ENCODE measurements around the gene PLB1.

PLB1 gene

GRCh38 chr2:28631514-28632206 lies 135.8 kb downstream of the PLB1 start:
- DNase-seq, result no peak

DNA sequence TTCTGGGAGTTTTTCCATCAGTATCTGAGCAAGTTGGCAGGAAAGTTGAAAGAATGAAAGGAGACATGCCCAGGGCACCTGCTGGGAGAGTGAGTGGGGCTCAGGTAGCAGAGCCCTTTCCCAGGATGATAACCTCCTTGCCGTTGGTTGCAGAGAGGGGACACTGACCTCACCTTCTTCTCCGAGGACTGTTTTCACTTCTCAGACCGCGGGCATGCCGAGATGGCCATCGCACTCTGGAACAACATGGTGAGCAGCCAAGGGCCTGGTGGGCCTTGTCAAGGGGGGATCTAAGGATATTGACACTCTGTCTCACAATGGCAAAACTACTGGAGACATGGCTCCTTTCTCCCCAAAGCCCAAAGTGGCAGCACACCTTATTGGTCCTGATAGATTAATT lies 136.9 kb downstream of the PLB1 start:
- no peak for DNase-seq

GRCh38 chr2:28633204-28633603 lies 137.3 kb downstream of the PLB1 start:
- no peak for DNase-seq

GRCh38 chr2:28633746-28634145 lies 137.9 kb downstream of the PLB1 start:
- no peak for DNase-seq

DNA sequence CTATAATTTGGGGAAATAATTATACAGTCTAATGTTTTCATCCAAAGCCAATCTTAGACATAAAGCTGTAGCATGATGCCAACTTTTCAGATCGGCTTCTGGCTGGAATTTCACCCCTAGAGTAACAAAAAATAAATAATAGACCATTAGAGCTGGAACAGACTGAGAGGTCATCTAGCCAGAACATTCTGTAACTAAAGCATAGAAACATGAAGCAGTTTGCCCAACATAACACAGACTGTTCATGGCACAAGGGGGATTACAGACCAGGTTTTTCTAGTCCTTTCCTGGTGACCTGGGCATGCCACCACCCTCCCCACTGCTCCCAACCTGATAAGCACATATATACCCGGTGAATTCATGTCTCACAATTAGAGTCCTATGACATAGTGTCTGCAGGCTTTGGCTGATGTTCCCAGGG lies 139.3 kb downstream of the PLB1 start:
- no peak for DNase-seq

DNA sequence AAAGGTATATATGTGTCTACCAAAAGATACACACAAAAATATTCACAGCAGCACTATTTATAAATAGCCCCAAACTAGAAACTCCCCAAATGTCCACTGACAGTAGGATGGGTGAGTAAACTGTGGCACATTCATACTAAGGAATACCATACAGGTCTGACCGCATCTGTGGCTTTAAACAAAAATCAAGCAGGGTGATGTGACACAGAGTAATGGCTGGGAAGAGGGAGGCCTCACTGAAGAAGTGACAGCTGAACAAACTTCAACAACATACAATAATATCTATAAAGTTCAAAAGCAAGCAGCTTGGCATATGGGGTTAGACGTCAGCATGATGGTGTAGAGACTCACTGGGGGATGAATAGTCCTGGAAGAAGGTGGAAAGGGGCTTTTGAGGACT lies 140.6 kb downstream of the PLB1 start:
- no peak for DNase-seq

- no peak for DNase-seq
Observed at GRCh38 chr2:28637066-28638047, 141.5 kb downstream of the PLB1 start.

GRCh38 chr2:28638102-28638501 lies 142.2 kb downstream of the PLB1 start:
- no peak for DNase-seq

- DNase-seq, result no peak
Observed at GRCh38 chr2:28639092-28639691, 143.3 kb downstream of the PLB1 start.

- DNase-seq, result no peak
Observed at GRCh38 chr2:28639836-28640235, 144.0 kb downstream of the PLB1 start.

GRCh38 chr2:28640260-28640907 lies 144.5 kb downstream of the PLB1 start:
- DNase-seq, result no peak

GRCh38 chr2:28640908-28641300 lies 145.0 kb downstream of the PLB1 start:
- no peak for DNase-seq

DNA sequence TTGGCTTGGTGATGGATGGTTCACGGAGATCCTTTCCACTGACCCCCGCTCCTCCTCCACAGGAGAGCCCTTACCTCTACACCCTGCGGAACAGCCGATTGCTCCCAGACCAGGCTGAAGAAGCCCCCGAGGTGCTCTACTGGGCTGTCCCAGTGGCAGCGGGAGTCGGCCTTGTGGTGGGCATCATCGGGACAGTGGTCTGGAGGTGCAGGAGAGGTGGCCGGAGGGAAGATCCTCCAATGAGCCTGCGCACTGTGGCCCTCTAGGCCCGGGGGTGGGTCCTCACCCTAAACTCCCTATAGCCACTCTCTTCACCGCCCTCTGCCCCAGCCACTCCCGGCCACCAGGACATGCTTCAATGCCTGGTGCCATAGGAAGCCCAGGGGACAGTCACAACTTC lies 146.9 kb downstream of the PLB1 start:
- DNase-seq, result no peak

DNA sequence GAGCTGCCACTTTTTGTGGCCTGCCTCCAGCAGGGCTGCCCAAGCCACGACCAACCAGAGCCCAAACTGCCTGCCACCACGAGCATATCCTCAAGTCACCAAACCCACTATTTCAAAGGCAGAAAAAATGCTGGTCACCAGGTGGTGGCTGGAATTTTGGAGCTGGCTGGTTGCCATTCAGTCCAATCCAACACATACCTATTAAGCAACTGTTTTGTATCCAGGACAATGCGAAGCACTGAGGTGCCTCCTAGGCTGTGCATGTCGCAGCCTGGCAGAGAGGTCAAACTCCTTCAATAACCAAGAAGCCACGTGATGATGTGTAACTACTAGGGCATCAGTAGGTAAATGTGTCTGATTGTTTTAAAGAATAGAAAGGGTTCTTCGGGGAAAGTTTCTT lies 147.5 kb downstream of the PLB1 start:
- no peak for DNase-seq

DNA sequence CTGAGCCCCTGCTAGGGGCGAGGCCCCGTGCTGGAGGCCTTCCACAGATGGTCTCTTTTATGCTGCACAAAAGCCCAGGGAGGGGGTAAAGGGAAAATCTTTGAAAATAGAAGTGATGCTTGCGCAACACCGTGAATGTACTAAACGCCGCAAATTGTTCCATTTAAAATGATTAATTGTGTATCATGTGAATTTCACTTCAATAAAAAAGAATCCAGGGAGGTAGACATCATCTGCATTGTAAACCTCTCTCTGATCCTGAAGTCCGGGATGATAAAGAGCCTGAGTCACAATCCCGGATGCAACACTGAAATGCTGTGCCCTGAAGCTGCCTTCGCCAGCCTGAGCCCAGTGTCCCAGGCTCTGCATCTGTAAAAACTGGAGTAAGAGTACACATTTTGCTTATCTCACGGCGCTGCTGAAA lies 148.1 kb downstream of the PLB1 start:
- no peak for DNase-seq

GRCh38 chr2:28644760-28645159 lies 148.9 kb downstream of the PLB1 start:
- no peak for DNase-seq

GRCh38 chr2:28645553-28645952 lies 149.7 kb downstream of the PLB1 start:
- DNase-seq, result no peak

GRCh38 chr2:28647682-28648081 lies 151.8 kb downstream of the PLB1 start:
- no peak for DNase-seq

DNA sequence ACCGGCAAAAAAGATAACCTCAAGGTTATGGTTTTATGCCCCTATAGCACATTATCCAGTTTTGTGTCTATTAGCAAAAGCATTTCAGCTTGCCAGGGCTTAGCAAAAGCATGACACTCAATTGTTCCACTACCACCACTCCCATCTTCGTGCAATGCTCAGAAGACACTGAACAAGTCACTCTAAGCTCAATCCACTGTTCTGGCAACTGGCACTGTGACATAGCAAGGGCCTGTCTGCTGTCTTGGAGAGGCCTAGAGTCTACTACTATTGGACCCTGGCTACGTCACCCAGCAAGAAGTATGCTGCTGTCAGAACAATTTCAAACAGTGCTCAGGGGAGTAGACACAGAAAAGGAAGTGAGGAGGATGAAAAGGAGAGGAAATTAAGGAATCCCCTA lies 152.3 kb downstream of the PLB1 start:
- DNase-seq, result no peak

- DNase-seq, result no peak
Observed at GRCh38 chr2:28648671-28649395, 153.0 kb downstream of the PLB1 start.

- no peak for DNase-seq
Observed at GRCh38 chr2:28649481-28650265, 153.8 kb downstream of the PLB1 start.

- no peak for DNase-seq
Observed at GRCh38 chr2:28650266-28650584, 154.4 kb downstream of the PLB1 start.
